Stimulated activated CD4-positive, alpha-beta T cell treated with anti-CD3 and anti-CD28 coated beads, Interleukin-2, amount 100 ng/mL, for 24 hours (primary cell): ENCODE results near the gene EEF2K.
"Not testable (repeated sequence)": the region's sequence is repeated elsewhere in the genome, so short reads cannot be mapped to it uniquely, and the experiment has no call there.

Experiments
- DNase-seq, 2 donors: peaks; one replicate each; pipeline ENCODE4 v3.0.0-alpha.2; 2020

Gene EEF2K

DNA sequence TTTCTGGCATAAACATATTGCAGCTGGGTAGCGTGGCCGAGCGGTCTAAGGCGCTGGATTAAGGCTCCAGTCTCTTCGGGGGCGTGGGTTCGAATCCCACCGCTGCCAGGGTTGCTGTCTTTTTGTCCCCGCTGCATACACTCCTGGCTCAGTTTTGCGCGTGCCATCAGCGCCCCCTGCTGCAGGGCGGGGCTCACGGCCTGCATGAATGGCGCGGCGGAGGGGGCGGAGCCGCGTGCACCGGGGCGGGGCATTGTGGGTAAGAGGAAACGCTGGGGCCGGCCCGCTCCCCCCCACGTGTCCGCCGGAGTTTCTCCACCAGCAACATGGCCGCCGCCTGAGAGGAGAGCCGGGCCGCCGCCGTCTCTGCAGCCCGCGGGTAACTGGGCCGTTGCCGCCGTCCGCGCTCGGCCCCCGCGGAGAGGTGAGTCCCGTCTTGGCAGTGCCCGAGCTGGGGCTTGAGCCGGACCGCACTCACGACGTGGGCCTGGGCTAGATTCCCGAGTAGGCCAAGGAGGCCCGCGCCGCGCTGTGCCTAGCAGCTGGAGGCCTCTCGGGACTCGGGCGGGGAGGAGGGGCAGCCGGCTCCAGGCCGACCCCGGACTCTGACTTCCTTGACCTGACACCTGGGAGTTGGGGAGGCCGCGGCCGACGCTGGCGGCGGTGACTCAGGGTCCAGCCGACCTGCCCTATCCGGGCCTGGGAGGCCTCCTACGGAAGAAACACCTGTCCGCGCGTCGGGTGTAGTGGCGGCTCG, 91.2 kb downstream of the EEF2K start, which contains the start of gene POLR3E:
POLR3E (plus strand) TSS at position 296 of the 757 bp plus-strand sequence. CDS start 5,560 bp downstream, outside the sequence.
- peak; percentile 100 for DNase-seq

DNA sequence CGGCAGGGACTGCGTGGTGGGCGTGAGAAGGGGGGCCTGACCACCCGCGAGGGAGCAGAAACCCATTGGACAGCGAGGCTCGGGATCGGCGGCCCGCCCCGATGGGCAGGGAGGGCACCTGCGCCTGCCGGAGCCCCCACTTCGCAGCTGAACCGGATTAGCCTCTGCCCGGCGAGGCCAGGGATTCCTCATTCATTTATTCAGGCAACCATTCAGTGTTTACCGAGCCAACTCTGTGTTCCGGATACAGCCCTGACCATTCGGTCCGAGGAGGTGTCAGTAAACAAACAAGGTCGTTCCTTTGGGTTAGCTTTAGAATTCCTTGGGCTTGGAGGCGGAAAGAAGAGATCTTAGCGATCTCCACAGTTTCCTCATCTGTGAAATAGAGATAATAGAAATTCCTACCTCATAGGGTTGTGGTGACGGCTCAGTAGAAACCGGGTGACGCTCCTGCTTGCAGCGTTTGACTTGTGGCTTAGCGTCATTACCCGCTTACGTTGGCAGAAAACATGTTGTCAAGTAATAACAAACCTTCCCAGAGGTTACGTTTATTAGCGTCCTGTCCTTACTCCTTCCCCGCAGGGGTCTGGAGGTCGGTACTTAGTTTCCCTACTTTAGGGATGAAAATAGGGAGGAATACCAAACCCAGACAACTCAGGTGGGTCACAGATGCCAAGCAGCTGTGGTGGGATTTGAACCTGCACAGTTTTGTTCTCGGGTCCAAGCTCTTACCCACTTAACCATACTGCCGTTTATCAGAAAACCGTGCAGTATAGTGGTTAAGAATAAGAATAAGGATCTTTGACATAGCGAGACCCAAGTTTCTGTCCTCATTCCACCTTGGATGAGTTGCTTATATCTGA, 92.0 kb downstream of the EEF2K start:
- peak; percentile 70 to 75 for DNase-seq

DNA sequence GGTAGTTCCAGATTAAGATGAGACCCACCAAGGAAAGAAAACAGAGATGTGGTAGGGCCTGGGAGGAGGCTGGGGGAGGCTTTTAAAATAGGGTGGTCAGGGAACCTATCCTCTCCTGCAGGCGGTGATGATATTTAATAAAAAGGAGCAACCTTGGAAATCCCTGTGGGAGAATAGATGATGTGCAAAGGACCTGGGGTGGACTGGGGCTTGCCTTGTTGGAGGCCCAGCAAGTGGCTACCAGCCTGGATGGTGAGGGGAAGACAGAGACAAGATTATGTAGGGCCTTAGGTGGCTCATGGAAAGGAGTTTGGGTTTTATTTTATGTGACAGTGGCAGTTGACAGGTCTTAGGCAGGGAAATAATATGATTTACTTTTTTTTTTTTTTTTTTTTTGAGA, 93.0 kb downstream of the EEF2K start:
- no peak for DNase-seq

DNA sequence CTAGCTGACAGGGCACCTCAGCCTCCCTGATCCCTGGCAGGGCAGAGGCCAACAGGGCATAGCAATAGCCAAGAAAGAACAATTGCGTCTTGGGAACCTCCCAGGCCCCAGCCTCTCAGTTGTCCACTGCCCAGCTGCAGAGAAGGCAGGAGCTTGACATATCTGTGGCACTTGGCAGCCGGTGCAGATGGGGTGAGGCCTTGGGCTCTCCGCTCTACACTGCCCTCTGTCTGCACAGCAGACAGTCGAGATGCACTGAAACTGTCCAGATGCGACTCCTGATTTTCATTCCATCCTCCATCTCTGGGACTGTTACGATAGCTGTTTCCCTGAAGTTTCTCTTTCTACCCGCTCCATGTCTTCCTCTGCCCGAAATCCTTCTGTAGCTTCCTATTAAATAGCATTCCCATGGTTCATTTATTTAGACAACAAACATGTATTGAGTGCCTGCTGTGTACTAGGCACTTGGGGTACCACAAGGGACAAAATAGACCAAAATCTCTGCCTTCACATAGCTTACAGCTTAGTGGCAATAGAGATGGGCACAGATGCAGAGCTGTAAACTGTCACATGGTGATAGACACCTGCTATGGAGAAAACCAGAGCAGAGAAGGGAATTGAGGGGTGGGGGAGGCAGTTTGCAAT, 94.5 kb downstream of the EEF2K start:
- peak; percentile 53 to 55 for DNase-seq

DNA sequence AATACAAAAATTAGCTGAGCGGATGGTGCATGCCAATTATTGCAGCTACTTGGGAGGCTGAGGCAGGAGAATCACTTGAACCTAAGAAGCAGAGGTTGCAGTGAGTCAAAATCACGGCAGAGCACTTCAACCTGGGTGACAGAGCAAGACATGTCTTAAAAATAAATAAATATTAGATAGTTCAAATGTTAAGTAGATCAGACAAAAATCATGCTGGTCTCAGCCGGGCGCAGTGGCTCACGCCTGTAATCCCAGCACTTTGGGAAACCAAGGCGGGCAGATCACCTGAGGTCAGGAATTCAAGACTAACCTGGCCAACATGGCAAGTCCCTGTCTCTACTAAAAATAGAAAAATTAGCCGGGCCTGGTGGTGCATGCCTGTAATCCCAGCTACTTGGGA, 95.3 kb downstream of the EEF2K start:
- DNase-seq, result not testable (repeated sequence)

DNA sequence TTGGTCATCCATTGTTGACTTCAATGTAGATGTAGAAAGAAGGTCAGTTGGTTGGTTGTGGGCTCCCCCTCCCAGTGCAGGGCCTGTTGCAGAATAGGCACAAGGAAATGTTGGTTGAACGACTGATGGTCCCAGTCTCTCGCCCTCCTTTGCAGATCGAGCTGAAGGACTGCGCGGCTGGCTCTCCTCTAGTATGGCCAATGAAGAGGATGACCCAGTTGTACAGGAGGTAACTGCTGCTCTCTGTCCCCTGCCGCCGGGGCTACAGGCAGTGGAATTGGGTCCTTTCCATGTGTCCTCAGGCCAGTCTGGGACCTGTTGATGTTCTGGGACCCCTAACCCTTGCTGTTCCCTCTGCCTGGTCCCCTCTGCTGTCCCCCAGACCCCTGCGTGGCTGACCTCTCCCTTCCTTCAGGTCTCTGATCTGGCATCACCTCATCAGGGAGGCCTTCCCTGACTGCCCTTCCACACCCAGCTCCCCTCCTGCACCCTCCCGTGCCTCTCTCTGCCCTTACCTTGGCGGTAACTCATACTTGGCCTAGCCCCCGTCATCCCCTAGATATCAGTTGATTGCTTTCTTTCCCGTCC, 96.8 kb downstream of the EEF2K start:
- no peak for DNase-seq

DNA sequence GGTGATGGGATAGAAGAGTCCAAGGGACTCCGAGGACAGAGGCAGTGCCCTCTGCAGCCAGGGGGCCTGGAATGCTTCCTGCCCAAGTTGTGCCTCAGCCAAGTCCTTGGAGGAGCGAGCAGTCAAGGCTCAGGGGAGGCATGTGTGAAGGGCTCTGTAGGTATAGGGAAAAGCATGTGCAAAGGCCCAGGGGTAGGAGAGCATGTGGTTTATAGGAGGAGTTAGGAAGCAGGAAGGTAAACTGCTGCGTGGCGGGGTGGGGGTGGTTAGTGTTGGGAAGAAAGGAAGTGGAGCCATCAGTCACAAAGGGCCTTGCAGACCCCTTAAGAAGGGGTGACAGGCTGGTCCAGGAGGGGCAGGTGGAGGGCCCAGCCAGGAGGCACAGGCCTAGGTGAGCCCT, 98.3 kb downstream of the EEF2K start:
- no peak for DNase-seq

DNA sequence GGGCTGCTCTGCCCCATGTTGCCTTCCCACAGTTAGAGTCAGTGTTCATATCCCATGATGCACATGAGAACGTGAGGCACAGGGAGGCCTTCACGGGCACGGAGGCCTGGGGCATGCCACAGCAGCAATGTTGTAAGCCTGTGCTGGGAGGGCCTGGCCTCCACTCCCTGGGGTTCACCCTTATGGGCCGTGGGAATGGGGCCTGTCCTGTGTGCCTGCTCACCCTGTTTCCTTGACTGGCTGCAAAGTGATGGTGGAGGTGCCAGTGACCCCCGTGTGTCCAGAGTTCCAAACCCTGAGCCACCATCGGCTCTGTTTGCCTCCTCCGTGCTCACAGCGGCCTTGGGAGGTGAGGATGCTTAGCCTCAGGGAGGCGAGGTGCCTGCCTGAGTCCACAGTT, 100.7 kb downstream of the EEF2K start:
- DNase-seq, result no peak

DNA sequence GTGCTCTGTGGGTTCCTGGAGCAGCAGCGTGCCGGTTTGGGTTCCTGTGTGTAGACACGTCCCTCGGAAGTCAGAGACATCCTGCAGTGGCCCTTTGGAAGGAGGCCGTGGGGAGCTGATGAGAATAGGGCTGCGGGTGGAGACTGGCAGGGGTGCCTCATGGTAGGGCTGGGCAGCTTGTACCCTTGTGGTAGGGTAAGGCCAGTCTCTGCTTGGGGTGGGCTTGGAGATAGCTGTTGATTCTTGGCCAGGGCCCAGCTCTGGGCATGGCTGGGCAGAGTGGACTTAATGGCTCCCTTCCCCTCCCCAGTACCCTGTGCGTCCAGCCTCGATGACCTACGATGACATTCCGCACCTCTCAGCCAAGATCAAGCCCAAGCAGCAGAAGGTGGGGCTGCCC, 101.8 kb downstream of the EEF2K start:
- no peak for DNase-seq

DNA sequence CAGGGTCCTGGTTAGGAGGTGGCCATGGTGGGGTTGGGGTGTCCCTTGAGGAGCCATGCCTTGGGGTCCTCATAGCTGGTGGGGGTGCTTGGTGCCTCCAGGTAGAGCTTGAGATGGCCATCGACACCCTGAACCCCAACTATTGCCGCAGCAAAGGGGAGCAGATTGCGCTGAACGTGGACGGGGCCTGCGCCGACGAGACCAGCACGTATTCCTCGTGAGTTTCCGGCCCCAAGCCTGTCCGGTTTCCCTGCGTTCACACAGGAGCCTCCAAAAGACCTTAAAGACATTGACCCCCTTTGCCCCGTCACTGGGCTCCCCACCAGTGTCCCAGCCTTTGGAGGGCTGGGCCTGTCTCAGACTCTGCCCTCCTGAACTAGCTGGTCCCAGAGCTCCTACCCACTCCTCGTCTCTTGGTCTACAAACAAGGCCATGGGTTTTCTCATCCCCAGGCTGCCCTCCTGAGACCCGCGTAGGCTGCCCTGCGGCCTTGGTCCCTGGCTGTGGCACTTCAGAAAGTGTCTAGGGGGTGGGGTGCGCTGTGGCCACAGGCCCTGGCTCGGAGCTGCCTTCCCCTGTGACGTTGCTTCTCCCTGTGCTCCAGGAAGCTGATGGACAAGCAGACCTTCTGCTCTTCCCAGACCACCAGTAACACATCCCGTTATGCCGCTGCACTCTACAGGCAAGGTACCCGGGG, 102.9 kb downstream of the EEF2K start:
- DNase-seq, result no peak

DNA sequence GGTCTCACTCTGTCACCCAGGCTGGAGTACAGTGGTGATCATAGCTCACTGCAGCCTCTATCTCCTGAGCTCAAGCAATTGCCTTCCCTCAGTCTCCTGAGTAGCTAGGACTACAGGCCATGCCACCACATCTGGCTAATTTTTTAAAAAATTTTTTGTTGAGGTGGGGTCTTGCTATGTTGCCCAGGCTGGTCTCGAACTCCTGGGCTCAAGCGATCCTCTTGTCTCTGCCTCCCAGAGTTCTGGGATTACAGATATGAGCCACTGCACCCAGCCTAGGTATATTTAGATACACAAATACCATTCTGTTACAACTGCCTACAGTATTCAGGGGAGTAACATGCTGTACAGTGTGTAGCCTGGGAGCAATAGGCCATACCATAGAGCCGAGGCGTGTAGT, 105.4 kb downstream of the EEF2K start:
- DNase-seq, result no peak

DNA sequence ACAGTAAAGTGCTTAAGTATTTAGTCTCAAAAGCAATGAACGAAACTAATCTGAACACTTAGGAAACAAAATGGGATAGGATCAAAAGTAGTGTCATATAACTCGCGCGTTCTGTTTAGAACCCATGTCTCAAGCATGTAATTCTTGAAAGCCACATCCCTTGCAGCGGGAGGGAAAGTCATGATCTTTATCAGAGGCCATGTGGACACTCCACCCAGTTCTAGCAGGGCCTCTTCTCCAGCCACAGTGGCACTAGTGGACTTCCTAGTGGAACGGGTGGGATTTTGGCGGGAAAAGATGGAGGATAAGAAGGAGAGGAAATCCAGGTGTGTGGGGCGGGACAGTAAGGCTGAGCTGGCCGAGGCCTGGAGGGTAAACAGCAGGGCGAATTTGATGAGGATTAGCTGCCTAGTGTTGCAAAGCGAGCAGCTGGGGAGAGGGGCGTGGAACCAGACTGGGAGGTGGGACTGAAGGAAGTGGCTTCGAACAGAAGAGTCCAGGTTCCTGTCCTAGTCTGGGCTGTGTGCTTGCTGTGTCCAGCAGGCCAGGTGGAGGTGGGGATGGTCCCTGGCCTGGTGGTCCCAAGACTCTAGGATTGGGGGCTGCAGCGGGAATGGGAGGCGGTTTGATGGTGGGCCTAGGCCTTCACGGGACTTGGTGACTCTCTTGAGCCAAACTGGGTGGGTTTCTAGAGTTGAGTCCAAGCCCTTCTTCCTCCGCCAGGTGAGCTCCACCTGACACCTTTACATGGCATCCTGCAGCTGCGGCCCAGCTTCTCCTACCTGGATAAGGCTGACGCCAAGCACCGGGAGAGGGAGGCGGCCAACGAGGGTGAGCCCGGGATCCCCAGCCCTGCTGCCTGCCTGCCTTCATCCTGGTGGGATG, 107.1 kb downstream of the EEF2K start:
- no peak for DNase-seq

DNA sequence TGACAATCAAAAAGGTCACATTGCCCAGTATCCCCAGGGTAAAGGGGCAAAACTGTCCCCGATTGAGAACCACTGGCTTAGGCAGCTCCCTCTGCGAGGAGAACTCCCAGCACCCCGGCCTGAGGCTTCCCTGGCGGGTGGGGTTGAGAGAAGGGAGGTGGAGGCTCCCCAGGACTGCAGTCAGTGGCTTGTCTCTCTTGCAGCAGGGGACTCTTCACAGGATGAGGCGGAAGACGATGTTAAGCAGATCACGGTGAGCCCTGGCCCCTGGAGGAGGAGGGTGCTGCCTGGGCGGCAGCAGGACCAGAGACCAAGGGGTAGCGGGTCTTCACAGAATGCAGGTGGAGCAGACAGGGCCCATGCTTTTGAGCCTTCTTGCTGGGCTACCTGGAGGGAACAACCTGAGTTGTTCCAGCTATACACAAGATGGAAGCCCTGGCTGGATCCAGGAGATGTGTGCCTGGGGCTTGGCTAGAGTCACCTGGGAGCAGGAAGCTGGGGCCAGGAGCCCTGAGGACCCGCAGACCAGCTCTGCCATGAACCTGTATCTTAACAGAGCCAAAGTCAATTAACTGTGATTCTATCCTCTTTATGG, 107.9 kb downstream of the EEF2K start:
- no peak for DNase-seq

DNA sequence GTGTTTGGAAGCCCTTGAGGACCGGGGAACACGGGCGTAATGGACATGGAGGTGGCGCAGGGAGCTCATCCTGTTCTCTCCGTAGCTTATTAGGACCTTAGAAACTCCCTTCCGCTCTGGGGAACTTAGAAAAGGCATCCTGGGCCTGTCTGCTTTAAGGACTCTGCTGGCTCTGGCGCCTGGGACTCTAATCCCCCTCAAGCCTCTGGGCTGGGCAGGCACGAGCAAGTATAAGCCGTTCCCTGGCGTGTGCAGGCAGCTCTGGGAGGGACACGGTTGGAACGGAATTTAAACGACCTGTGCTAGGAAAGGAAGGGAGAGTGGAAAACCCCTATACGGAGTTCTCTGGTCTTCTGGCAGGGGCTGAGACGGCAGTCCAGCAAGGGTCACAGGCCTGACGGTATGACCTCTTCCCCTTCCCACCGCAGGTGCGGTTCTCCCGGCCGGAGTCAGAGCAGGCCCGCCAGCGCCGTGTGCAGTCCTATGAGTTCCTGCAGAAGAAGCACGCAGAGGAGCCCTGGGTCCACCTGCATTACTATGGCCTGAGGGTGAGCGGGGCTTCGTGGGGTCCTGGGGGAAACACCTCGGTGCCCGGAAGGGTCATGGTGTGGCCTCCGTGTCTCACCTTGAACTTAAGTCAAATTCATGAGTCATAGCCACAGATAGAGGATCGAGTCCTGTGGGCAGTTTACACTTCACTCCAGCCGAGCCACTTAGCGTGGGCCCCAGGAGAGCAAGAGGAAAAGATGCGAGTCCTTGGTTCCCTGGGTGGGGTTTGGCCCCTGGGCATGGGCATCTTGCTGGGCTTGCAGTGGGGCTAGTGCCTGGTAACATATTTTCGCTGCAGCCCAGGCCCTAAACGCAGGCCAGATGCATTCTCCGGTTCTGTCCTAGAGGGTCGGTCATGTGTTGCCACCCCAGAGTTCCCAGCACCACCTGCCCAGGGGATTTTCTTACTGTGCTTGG, 108.9 kb downstream of the EEF2K start:
- DNase-seq, result no peak

DNA sequence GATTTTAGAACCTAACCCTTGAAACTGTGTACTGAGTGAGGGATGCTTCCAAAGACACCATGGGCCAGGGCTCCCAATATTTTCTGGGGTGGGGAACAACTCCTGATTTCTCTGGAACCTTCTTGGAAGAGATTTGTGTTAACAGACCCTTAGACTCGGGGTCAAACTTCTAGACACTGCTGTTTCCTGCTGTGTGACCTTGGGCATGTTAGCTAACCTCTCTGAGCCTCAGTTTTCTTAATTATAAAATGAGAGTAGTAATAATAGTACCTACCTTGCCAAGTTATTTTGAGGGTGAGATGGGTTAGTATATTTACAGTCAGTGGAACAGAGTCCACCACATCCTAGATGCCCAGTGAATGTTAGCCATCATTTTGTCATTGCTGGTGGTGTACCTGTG, 109.9 kb downstream of the EEF2K start:
- DNase-seq, result no peak

DNA sequence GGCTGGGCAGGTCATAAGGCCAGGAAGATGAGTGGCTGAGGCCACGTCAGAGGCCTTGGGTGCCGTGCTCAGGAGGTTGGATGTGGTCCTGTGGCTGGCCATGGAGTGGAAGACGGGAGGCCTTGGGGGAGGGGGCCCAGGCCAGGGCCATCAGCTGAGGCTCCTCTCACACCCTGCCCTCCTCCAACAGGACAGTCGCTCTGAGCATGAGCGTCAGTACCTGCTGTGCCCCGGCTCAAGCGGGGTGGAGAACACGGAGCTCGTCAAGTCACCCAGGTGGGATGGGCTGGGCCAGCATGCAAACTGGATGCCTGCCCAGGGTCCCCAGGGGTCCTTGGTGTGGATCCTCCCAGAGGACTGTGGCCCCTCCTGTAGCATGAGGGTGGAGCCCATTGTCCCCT, 110.3 kb downstream of the EEF2K start:
- DNase-seq, result no peak

DNA sequence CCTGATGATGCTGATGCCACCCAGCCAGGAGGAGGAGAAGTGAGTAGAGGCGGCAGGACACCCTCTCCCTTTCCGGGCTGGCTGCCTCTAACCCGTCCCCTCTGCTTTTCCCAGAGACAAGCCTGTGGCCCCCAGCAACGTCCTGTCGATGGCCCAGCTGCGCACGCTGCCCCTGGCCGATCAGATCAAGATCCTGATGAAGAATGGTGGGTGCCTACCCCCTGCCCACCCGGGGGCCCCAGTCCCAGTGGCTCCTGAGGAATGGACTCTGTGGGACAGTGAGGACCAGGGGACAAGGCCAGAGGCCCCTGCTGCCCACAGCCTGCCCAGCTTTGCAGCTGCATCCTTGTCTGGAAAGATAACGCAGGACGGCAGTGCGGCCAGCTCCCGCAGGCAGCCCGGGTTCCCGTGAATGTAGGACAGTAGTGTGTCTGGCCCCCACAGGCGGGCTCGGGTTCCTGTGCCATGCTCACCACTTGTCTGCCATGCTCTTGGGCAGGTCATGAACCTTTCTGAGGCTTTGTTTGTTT, 111.0 kb downstream of the EEF2K start:
- DNase-seq, result no peak

DNA sequence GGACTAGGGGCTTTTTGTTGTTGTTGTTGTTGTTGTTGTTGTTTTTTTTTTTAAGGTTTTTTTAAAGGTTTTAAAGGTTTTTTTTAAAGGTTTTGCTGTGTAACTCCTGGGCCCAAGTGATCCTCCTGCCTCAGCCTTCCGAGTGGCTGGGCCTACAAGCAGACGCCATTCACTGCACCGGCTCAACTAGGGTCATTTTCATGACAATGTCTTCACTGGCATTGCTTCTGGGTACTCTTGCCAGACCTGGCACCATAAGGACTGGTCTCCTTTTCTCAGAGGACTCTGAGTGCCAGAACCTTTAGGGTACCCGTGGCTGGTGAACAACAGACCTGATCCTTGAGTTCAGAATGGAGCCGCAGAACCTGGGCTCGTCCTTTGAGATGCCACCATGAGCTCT, 111.5 kb downstream of the EEF2K start:
- no peak for DNase-seq

DNA sequence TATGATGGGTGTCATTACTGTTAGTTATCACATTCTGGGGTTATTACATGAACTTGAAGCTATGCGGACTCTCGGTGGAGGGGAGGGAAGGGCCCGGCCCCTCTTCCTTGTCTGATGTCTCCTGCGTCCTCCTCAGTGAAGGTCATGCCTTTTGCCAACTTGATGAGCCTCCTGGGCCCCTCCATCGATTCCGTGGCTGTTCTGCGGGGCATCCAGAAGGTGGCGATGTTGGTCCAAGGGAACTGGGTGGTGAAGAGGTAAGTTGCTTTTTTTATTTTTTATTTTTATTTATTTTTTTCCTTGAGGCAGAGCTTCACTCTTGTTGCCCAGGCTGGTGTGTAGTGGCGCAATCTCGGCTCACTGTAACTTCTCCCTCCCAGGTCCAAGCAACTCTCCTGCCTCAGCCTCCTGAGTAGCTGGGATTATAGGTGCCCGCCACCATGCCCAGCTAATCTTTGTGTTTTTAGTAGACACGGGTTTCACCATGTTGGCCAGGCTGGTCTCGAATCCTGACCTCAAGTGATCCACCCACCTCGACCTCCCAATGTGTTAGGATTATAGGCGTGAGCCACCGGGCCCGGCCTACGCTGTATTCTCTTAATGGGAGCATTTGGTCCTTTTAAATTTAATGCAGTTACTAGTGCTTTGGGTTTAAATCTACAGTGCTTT, 112.7 kb downstream of the EEF2K start:
- DNase-seq, result peak; percentile 66 to 72
